ENCODE results near the gene TBC1D2B.
"Not testable (repeated sequence)": the region's sequence is repeated elsewhere in the genome, so short reads cannot be mapped to it uniquely, and the experiment has no call there.

The TBC1D2B gene

DNA sequence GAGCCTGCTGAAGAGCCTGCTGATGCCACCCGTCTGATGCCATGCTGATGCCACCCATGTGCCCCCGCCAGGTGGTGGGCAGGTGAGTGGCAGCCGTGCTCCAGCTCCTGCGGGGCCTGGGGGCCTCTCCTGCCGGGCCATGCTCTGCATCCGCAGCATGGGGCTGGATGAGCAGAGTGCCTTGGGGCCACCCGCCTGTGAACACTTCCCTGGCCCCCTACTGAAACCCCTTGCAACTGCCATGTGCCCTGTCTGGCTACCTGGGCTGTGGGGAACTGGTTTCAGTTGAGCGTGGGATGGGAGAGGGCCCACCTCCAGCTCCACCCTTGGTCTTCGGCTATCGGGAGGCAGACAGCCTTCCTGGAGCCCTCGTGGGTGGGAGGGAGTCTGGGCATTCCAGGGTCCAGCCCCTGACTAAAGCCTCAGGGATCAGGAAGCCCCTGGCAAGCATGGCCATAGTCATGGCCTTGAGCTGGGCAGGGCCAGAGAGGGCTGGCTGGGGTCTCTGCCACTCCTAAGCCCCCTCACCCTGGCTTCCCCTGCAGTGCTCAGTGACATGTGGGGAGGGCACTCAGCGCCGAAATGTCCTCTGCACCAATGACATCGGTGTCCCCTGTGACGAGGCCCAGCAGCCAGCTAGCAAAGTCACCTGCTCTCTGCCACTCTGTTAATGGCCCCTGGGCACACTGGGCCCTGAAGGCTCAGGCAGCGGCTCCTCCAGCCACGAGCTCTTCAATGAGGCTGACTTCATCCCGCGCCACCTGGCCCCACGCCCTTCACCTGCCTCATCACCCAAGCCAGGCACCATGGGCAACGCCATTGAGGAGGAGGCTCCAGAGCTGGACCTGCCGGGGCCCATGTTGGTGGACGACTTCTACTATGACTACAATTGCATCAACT is 92.2 kb downstream of the TBC1D2B start:
- DNase-seq = no peak

DNA sequence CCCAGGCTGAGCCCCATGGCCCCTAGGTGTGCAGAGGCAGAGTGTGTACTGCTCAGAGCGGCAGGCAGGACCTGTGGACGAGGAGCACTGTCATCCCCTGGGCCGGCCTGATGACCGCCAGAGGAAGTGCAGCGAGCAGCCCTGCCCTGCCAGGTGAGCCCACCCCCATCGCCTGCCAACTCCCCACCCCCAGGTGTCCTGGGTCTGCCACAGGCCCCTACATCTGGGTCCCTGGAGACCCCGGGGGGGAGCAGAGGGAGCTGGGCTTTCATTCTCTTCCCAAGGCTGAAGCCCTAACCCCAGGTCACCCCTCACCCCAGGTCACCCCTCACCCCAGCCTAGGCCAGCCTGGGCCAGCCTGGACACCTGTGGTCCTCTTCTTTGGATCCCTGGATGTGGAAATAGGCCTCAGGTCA is 93.1 kb downstream of the TBC1D2B start:
- no peak for DNase-seq

DNA sequence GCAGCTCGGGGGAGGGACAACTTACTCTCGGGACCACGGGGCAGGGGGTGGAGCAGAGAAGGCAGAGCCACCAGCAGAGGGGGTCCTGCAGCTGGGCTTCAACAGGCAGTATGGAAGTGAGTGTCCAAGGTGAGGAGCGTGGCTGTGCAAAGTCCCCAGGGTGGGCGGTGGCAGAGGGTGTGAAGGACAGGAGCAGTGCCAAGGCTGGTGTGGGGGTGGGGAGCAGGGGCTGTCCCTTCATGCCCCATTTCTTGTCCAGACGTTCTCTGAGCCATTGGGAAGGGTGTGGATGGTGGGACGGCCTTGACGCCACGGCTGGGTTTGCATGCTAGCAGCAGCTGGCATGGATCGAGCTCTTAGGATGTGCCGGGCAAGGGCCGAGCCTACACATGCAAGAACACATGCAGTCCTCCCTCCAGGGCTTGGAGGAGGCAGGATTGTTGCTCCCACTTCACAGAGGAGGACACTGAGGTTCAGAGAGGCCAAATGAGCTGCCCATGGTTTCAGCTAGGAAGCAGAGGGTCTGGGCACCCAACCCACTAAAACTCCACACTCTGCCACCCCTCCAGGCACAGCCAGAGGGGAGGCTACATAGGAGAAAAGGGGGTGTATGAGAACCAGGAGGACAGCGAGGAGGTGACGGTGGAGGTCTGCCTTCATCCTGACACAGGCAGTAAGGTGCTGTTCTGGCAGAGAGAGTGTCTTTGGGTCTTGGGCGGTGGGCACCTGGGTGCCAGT is 93.6 kb downstream of the TBC1D2B start:
- DNase-seq = no peak

GRCh38 chr15:77983091-77983707 is 94.3 kb downstream of the TBC1D2B start:
- DNase-seq = no peak

GRCh38 chr15:77982127-77982490 is 95.4 kb downstream of the TBC1D2B start:
- DNase-seq = no peak

GRCh38 chr15:77981281-77982126 is 96.0 kb downstream of the TBC1D2B start:
- DNase-seq = no peak

GRCh38 chr15:77980674-77981073 is 96.8 kb downstream of the TBC1D2B start:
- DNase-seq = not testable (repeated sequence)

GRCh38 chr15:77980098-77980497 is 97.4 kb downstream of the TBC1D2B start:
- no peak for DNase-seq

DNA sequence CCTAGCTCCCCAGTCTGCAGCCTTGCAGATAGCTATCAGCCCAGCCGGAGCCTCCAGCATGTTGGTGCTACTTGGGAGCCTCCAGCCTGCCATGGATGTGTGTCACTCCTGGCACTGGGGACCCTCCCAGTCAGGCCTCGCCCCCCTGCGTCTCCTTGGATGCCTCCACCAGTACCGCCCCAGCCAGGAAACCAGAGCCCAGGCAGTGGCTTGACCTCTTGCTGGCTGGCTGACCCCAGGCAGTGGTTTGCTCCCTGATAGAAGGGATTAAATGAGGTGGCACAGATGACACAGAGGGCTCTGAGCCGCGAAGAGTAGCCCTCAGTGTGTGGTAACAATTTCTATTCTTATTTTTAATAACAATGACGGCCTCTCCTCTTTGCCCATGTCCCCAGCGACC is 98.4 kb downstream of the TBC1D2B start:
- not testable (repeated sequence) for DNase-seq

DNA sequence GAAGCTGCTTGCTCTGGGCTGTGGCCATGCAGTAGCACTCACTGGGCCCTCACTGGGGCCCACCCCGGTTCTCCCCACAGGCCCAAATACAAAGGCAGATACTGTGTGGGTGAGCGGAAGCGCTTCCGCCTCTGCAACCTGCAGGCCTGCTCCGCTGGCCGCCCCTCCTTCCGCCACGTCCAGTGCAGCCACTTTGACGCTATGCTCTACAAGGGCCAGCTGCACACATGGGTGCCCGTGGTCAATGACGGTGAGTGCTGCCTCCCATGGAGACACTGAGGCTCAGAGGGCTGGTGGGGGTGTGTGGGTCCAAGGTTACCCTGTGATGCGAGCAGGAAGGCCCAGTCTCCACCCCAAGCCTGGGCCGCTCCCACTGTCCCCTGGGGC is 98.8 kb downstream of the TBC1D2B start:
- not testable (repeated sequence) for DNase-seq

DNA sequence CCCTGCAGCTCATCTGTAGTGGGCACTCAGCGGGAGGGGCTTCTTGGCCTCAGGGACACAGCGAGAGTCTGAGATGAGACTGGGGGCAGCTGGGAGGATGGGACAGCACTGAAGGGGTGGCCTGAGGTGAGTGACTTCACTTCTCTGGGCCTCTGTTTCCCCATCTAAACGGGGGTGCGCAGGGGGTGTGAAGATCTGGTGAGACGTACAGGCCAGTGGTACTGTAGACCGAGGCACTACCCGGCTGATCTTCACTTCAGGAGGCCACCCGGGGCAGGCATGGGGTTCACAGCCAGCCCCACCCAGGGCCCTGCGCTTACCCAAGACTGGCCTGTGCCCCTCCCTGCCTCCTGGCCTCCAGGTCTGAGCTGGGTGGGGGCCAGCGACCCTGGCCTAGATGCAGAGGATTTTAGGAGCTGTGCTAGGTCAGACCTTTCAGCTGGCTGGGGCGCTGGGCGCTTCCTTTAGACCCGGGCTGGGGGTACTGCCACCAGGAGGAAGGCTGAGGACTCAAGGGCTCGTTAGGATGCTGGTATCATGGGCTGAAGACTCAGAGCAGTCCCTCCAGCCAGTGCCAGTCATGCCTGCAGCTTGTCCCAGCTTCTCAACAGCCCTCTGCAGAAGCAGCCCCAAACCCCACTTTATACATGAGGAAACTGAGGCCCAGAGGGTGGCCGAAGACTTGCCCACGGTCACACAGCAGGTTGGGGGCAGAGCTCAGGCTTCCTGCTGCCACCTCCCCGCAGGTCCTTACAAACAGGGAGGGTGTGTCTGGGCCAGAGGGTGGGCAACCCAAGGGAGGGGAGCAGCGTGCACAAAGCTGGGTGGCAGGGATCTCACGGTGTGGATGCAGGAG is 99.4 kb downstream of the TBC1D2B start:
- not testable (repeated sequence) for DNase-seq

- DNase-seq = not testable (repeated sequence)
Measured at GRCh38 chr15:77976760-77977525, 100.6 kb downstream of the TBC1D2B start.

GRCh38 chr15:77976095-77976450 is 101.4 kb downstream of the TBC1D2B start:
- DNase-seq = not testable (repeated sequence)

DNA sequence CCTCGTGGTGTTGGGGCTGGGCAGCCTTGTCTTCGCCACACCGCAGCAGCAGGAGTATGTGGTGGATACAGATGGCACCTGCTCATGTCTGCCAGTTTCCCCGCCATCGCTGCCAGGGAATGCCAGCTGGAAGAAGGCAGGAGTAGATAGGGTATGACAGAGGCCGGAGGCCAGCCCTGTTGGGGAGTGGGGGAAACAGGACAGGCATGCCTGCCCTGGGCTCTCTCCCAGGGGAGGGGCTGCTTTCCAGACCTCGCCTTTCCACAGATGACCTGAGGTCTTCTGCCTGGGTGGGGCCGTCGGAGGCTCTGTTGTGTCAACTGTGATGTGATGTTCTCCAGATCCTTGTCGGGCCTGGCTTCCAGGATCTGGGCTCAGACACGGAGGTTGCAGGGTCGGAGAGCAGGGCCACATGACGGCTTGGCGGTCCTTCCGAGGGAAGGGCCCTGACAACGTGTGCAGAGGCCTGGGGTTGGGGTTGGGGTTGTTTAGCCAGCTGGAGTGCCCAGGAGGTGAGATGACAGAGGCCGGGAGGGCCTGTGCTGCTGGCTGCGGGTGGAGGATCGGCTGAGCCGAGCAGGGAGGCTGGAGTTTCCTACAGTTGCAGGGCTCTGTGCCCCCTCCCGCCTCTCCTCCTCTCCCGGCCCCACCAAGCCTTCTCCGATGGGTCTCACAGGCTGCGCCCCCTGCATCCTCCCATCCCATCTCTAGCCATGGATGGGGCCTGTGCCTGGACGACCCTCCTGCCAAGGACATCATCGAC is 102.0 kb downstream of the TBC1D2B start:
- DNase-seq = no peak

GRCh38 chr15:77974416-77975331 is 102.8 kb downstream of the TBC1D2B start:
- DNase-seq = no peak

- no peak for DNase-seq
Measured at GRCh38 chr15:77974098-77974414, 103.5 kb downstream of the TBC1D2B start.

GRCh38 chr15:77973273-77974097 is 104.0 kb downstream of the TBC1D2B start:
- DNase-seq = not testable (repeated sequence)

DNA sequence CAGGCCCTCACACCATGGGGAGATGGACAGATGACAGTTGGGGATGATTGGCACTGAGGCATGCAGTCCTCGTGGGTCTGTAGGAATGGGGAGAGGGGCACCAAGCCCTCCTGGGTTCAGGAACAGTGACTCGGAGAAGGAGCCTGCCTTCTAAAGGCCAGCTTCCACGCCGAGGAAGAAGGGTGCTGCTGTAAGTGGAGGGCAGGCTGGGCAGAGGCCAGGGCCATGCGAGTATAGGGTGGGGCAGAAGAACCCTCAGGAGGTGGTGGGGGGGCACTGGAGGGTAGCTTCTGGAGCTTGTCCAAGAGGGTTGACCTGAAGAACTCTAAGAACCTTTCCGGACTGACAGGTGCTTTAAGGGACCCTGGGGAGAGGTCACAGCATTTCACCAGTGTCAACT is 104.8 kb downstream of the TBC1D2B start:
- not testable (repeated sequence) for DNase-seq

All from stimulated activated naive CD4-positive, alpha-beta T cell (primary cell).